Skin of body (tissue), 2 donors: Measurements from ENCODE around the gene EPN1. TPM values are rescaled to one million over a fixed set of nuclear protein-coding genes. Genes with fewer than 3 reads are reported as not detected.

Experiments used
- DNase-seq: peaks from one replicate; lab custom pipeline; 2025; lab: John Stamatoyannopoulos, UW
- total RNA-seq: library from RNA; depleted of rRNA; stranded (reverse); fragments of >200 nt; gene quantifications from one replicate; pipeline ENCODE4 v1.2.3, GENCODE V29; 2014

The EPN1 gene
- total RNA-seq, 1 donor from 2014 or later: 20.8 TPM

DNA sequence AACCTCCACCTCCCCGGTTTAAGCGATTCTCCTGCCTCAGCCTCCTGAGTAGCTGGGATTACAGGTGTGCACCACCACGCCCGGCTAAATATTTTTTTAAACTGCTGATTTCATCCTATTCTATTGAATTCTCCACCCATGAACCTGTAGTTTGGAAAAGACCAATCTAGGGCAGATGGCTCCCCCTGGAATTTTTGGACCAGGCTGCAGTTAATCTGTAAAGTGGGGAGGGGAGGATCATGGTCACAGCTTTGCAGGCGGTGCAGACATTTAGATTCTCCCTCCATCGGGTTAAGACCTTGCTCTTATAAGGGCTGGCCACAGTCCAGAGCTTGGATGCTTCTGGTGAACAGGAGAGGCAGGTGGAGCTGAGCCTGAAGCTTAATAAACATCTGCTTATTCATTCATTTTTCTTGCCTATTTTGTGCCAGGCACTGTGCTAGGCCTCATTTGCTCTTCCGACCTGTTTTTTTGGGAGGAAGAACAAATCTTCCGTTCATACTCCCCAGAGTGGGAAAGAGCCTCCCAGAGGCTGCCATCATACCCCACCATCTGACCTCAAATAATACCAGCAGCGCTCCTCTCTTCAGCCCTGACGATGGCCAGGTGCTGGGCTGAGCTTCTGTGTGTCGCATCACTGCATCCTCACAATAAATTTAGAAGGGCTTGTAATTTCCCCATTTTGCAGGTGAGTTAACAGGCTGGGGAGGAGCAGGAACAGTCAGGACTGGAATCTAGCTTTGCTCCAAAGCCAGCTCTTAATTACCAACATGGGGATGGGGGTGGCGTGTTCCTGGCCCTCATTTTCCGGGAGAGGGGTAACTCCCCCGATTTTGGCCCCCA, 27.9 kb upstream of the EPN1 start:
- no peak for DNase-seq

DNA sequence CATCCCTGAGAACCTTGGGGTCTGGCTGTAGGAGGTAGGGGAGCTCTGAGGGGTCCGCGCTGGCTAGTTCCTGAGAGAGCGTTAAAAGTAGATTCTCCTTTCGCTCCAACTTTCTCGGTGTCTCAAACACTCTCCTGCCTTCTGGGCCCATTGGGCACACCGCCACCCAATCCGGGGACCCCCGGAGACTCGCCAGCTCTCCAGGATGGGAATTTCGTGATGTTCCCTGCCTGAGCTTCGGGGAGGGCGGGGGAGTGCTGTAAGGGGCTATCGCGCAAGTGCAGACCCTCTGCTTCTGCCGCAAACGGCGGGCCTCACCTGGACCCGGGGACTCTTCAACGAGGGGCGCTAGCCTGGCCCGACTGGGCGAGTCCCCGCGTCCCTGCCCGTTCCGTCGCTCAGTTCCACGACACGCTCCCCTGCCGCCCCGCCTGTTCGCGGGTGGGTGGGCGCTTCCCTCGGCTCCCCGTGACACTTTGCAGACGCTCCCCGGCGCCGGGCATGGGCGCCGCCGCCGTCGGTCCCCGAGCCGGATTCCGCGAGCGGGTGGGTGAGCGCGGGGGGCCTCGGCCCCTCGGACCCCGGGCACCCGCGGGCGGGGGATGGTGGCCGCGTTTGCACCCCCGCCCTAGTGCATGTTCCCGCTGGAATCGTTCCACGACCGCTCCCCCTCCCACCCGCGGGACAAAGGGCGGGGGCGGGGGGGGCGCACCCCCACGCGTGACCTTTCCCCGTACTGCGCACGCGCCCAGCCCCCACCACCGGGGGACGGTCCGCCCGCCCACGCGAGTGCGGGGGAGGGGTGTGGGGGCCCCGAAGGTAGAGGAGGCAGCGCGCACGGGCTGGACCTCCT, 27.1 kb upstream of the EPN1 start, which contains the start of gene CCDC106:
TSS of gene CCDC106 (plus strand) at position 481 of the 853 bp plus-strand sequence. CDS start 835 bp downstream, outside the sequence.
- peak; percentile 86 for DNase-seq

DNA sequence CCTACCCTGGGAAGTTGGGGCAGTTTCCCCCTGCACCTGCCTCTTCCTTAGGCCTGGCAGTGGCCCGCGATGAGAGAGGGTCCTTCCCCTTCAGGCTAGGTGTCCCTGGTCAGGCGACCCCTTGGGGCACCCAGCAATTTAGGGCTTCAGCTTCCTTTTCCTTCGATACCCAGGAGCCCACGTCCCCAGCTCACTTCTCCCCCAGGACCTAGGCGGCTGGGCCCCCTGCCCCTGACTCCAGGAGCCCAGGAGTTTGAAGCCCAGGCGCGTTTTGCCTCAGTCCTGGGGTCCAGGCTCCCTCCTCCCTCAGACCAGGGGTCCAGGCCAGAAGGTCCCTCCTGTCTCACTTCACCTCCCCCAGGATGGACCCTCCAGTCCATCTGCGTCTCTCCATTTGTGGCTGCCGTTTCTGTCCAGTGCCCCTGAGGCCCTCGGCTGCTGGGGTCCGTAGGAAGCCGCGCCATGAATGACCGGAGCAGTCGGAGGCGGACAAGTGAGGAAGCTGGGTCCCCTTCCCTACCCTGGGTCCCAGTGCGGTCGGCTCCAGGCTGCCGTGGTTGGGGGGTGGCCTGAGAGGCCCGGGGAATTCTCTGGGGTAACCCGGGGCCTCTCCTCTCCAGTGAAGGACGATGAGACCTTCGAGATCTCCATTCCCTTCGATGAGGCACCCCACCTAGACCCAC, 26.3 kb upstream of the EPN1 start:
- DNase-seq: no peak

DNA sequence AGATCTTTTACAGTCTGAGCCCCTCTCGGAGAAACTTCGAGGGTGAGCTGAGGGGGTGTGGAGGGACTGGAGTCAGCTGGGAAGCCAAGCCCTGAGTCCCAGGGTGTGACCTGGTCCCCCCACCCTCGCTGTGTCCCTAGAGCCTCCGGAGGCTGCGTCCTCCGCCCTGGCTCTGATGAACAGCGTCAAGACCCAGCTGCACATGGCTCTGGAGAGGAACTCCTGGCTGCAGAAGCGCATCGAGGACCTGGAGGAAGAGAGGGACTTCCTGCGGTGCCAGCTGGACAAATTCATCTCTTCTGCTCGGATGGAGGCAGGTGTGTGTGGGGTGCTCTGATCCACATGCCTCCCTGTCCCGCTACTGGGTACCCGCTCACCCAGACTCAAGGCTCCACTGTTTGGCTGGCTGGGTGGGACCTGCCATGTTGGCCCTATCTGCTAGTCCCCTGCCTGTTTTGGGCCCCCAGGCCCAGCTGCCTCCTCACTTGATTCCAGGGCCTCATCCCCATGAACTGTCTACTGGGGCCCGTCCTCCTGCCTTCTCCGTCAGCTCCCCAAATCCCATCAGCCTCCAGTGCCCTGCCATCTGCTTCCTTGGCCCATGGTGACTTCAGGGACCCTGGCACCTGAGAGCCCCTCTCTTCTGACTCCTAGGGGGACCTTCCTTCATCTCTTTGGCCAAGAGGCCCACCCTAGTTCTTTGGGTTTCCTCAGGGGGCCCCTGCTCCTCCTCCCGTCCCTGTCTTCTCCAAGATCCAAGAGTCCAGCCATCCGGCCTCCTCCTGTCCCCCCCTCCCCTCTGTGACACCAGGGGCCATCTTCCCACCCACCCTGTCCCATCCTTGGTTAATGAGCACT, 25.5 kb upstream of the EPN1 start:
- no peak for DNase-seq

DNA sequence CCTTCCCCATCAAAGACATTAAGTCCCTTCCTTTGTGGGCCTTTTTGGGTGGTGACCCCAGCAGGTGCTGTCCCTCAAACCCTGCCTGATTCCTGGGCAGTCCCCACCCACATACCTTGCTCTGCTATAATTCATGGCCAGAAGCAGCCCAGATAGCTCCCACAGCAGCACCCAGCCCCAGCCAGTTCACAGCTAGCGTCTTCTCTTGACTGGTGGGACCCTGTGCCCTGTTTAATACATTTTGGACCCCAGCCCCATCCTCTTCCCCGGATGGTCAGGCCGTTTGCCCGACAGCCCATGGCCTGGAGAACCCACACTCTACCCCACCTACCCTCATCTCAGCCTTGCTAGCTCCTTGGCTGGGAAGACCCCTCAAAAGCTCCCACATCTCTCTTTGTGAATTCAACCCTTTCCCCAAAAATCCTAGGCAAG, 24.9 kb upstream of the EPN1 start:
- DNase-seq: no peak

DNA sequence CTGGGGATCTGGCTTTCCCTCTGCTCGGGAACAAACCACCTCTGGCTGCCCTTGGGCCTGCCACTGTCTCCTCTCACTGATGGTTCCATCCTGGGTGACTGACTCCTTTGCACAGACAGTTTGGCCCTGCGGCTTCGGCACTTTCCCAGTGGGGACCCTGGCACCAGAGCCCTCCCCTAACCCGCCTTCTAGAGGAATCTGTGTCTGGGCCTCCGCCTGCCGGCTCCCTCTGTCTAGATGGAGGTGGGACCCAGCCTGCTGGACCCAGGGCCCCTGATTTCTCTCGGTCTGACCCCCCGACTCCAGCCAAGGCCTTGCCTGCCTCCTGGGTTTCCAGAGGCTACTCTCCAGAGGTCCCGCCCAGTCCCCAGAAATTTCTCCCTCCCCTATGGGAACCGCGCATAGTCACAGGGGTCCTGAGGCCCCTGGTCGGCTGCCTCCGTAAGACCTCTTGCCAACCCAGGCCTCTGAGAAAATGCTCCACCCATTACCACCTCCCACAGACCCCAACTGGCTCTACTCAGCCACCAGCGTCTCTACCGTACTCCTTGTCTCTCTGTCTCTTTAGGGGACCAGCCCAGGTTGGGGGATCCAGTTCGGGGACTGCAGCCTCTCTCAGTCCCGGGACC, 24.3 kb upstream of the EPN1 start:
- DNase-seq: no peak

DNA sequence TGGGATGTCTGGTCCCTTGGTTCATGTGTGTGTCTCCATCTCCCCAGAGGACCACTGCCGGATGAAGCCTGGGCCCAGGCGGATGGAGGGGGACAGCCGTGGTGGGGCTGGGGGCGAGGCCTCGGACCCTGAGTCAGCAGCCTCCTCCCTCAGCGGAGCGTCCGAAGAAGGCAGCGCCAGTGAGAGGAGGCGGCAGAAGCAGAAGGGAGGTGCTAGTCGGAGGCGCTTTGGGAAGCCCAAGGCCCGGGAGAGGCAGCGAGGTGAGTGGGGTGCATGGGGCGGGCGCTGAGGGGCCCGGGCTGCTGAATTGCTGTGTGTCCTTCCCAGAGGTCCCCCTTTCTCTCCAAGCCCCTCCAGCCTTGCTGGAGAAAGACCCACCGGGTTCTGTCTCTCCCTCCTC, 23.8 kb upstream of the EPN1 start:
- no peak for DNase-seq

DNA sequence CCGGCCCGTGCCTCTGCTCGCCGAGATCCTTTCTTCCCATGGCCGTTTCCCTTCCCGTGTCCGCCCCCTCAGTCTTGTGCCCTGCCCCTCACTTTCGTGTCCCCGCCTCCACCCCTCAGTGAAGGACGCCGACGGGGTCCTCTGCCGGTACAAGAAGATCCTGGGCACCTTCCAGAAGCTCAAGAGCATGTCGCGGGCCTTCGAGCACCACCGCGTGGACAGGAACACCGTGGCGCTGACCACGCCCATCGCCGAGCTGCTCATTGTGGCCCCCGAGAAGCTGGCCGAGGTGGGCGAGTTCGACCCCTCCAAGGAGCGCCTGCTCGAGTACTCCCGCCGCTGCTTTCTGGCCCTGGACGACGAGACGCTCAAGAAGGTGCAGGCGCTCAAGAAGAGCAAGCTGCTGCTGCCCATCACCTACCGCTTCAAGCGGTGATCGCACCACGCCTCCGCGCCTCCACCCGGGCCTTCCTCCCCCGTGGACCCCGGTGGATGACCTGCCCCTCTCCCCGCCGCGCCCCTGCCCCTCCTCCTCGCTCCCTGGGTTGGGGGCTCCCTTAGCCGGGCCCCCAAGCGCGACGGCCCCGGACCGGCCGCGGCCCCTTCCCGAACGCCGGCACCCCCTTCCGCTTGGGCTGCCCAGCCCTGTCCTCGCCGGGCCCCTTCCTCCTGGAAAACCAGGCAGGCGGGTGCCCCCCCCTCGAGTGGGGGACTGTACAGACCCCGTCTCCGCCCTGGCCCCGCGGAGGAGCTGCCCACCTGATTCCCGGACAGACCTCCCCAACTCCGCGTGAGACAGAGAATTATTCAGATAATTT, 22.5 kb upstream of the EPN1 start:
- no peak for DNase-seq

DNA sequence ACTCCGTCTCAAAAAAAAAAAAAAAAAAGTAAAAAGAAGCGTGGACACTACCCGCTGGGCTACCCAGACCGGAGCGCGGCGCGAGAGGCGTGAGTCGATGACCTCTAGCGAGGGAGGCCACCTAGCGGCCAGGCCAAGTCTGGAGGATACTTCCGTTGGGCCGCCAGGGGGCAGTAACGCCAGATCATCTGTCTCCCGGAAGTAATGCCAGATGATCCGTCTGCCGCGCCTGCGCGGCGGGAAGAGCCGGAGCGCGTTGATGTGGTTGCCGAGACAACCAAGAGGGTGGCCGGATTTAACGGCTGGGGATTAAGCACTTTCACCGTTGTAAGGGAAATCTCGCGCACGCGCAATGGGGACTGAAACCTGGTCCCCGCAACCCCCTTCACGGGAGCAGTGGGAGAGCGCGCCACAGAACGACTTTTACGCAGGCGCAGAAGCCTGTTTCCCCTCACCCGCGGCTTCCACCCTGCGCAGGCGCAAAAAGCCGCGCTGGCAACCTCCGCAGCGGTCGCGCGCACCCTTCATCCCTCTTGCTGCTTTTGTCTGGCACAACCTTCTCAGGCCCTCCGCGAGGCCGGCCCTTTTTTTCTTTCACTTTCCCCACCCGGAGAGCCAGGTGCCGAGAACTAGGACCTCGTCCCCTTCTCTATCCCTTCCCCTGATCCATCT, 21.2 kb upstream of the EPN1 start:
- DNase-seq: peak; percentile 99

DNA sequence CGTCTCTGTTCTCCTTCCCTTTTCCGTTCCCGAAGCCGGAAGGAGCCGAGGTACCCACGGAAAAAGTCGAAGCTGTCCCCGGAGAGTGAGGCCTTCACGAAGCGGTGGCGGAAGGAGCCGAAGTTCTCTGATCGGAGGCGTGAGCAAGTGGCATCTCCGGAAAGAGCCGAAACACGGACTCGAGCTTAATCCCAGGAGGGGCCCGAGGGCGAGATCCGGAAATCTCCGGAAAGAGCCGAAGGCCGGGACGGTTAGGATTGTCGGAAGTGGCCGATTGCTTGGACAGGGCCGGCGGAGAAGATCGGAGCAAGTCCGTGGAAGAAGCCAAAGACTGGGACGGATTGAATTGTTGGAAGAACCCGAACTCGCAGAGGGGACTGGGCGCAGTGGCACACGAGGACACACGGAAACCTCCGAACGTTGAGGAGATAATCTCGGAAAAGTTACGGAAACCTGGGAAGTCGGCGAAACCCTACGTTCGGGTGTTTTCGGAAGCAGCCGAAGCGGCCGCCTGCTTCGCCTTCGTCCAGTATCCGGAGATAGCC, 20.6 kb upstream of the EPN1 start:
- DNase-seq: peak; percentile 99

DNA sequence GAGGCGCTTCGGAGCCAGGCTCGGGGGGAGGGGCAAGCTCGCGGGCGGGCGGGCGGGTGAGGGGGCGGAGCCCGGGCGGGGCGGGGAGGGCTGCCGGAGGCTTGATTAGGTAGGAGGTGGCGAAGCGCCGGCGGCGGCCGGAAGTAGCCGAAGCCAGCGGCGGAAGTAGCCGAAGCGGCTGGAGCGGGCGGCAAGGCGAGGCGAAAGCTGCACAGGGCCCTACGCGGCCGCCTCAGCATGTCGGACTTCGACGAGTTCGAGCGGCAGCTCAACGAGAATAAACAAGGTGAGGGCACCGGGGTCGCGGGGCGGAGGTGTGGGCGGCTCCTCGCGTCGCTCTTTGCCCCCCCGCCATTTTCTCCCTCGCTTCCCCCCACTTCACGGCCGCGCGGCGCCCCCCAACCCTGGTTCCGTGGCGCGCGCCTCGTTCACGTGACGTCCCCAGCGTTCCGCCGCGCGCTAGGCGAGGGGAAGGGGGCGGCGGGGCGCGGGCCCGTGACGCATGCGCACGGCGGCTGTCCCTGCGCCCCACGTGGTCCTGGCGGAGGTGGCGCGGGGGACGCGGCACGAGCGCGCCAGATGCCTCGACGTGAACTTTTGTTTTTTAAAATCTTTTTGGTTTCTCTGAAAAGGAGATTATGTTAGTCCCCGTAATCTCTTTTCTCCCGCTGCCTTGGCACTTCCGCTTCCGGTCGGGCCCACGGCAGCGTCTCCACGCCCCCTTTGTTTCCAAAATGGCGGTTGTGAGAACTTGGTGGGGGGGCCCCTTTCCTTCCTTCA, 20.0 kb upstream of the EPN1 start, which contains the start of gene U2AF2:
TSS of gene U2AF2 (plus strand) at position 168 of the 780 bp plus-strand sequence. CDS start at position 238, 70 bp downstream.
- peak; percentile 80 for DNase-seq

DNA sequence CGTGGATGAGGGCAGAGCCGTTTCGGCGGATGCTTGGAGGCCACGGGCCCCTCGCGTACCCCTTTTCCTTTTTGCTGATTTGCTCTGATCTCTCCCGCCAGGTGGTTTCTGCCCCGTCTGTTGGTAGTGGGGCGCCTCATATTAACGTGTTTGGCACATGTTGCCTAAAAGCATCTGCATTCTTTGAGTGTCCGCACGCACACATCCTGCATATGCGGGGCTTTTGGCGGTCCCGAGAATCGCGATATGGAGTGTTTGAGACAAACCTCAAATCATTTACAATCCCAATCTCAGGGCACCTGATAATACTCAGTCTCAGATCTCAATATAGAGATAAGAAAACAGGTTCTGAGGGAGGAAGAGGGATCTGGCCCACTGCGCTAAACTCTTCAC, 19.4 kb upstream of the EPN1 start:
- peak; percentile 80 for DNase-seq

DNA sequence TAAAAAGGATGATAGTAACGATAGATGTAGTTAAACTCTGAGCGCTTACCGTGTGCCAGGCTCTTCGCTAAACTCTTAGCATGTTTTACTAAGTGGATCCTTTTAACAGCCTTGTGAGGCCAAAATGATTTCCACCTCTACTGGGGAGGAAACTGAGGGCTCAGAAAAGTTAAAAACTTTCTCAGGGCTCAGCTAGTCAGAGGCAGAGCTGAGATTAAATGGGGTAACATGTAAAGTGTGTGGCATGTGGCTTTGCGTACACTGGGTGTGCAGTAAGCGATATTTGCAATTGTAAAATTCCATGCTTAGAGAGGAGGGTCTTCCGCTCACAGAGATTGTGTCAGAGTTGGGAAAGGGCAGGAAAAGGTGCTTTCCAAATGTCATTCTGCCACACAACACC, 18.5 kb upstream of the EPN1 start:
- DNase-seq: no peak

DNA sequence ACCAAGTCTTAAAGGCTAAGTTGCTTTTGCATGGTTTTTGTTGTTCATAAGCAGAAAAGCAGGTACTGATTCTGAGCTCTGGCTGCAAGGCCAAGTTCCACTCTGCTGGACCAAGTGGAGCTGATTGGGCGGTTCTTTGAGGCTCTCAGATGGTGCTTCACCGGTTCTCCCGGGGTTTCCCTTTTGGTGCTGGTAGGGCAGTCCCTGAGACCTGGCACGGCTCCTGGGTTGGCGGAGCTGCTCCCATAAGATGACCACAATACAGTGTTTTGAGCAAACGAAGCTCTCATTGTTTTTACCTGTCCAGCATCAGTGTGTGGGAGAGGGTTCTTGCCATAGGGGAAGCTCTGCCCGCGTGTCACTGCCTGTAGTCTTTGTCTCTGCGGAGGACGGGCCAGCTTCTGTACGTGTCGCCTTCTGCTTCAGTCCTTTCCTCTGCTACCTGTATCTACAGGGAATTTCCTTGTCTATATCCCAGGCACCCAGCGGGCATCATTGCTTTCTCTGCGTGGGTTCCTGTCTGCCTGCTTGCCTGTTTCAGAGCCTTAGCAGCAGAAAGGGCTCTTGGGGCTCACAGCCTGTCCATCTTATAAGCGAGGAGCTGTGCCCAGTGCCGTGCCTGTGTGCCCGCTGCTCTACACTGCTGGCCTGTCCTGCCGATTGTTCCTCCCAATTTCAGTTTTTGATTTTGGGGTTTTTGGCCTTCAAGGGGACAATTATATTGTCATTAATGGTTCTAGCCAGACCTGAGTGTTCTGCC, 17.9 kb upstream of the EPN1 start:
- DNase-seq: no peak

DNA sequence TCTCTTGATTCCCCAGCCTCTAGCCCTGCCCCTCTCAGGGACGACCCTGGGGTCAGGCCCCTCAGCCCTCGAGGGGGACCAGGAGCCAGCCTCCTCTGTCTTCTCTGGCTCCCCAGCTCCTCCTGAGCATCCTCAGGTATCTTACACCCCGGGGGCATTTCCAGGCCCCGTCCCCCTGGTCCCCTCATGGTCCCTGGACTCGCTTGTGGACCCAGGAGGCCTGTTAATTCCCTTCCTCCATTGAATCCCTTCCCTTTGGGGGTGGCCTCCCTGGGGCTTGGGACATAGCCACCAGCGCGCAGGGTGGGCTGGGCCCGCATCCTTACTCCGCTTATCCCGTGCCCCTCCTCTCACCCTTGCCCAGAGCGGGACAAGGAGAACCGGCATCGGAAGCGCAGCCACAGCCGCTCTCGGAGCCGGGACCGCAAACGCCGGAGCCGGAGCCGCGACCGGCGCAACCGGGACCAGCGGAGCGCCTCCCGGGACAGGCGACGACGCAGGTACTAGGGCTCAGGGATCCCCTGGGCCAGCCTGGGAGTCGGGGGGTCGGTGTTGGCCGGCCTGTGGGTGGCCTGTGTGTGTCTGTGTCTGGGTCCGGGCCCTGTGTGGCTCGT, 16.1 kb upstream of the EPN1 start:
- no peak for DNase-seq

DNA sequence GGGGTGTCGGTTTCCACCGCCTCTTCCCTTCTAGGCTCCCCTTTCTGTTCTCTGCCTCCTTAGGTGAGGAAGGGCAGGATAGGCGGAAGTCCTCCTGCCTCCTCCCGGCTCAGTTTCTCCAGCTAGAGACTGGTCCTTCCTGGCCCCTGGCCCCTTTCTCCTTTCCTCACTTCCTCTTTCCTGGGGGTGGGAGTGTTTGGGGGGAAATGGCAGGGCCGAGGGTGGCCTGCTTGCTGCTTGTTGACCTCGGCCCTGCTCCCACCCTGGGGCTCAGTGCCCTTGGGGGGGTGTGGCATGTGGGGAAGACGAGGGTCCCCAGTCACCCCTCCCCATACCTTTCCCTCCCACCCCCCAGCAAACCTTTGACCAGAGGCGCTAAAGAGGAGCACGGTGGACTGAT, 15.2 kb upstream of the EPN1 start:
- no peak for DNase-seq
